MCF 10A (cell line): Measurements from ENCODE around the gene RPL12. TPM values are rescaled to one million over a fixed set of nuclear protein-coding genes. Genes with fewer than 3 reads are reported as not detected.

ENCODE experiments used
- BruUV-seq: library from RNA; stranded (reverse); fragments of 400-500 nt; replicated peaks from 2 replicates; lab custom pipeline; 2021; lab: Mats Ljungman, UMichigan
- CTCF ChIA-PET: fragments of 300-600 bp; sonication (Branson Sonifier 250); formaldehyde crosslinking; extraction: SDS; loops from one replicate; lab custom pipeline; 2021; ENCODE audit warnings: antibody characterized with exemption, inconsistent platforms; lab: Yijun Ruan, JAX
- POLR2A ChIA-PET: fragments of 300-600, 350-650 bp; sonication (Branson Sonifier 250); formaldehyde crosslinking; extraction: SDS; loops from one replicate; lab custom pipeline; 2020; ENCODE audit warnings: antibody characterized with exemption, inconsistent platforms; lab: Yijun Ruan, JAX
- DNase-seq: peaks from one replicate; pipeline ENCODE4 v3.0.0-alpha.2; 2018; ENCODE audit not compliant: unreplicated experiment
- H3K27ac Mint-ChIP-seq: one replicate; pipeline ENCODE4 v1.8.0; 2022; ENCODE audit warnings: mild to moderate bottlenecking, low read depth, mixed read lengths; ENCODE audit not compliant: unreplicated experiment
- H3K27me3 Mint-ChIP-seq: one replicate; pipeline ENCODE4 v1.8.0; 2022; ENCODE audit warnings: mixed read lengths; ENCODE audit not compliant: insufficient read depth, unreplicated experiment
- H3K36me3 Mint-ChIP-seq: one replicate; pipeline ENCODE4 v1.8.0; 2022; ENCODE audit warnings: mild to moderate bottlenecking, moderate library complexity, mixed read lengths; ENCODE audit not compliant: insufficient read depth, unreplicated experiment
- H3K4me1 Mint-ChIP-seq: one replicate; pipeline ENCODE4 v1.8.0; 2022; ENCODE audit warnings: mixed read lengths; ENCODE audit not compliant: insufficient read depth, unreplicated experiment
- H3K4me3 Mint-ChIP-seq: one replicate; pipeline ENCODE4 v1.8.0; 2022; ENCODE audit warnings: mild to moderate bottlenecking, moderate library complexity, mixed read lengths; ENCODE audit not compliant: unreplicated experiment
- H3K9me3 Mint-ChIP-seq: one replicate; pipeline ENCODE4 v1.8.0; 2022; ENCODE audit warnings: mixed read lengths; ENCODE audit not compliant: unreplicated experiment
- CTCF ChIP-seq: fragments of 200-600 bp; IDR thresholded peaks from one replicate; pipeline ENCODE4 v1.8.0; 2022; ENCODE audit warnings: antibody characterized with exemption, mild to moderate bottlenecking; ENCODE audit not compliant: unreplicated experiment
- intact Hi-C: fragments of 100-400 bp; cut with micrococcal nuclease; formaldehyde crosslinking; loops from 2 replicates; pipeline ENCODE4 v1.14.1; 2022
- total RNA-seq: library from RNA; stranded (reverse); gene quantifications from 2 replicates; pipeline ENCODE4 v1.2.3, GENCODE V29; 2022

RPL12 gene
- total RNA-seq, 1 experiment from 2014 or later: 3,086 TPM

GRCh38 chr9:127482662-127483061, 31.5 kb upstream of the RPL12 start:
- H3K27me3 Mint-ChIP-seq: no peaks in the 10 kb centered on the region
- no peak for DNase-seq
- no peaks in the 10 kb centered on the region for H3K4me1 Mint-ChIP-seq
- H3K36me3 Mint-ChIP-seq: peaks cover 45% of the 10 kb centered on the region
- H3K9me3 Mint-ChIP-seq: no peaks in the 10 kb centered on the region
- TF ChIP-seq CTCF: no peak
- intact Hi-C loops: no loop called here
- no peak overlapping the region for H3K4me3 Mint-ChIP-seq
- ChIA-PET CTCF (interaction anchor here (0.6 kb wide), 1 partner anchor 22 kb away, joined by 3 read pairs; no protein-coding TSS in a partner anchor), POLR2A (no interaction called here)
- no TSS peak for BruUV-seq
- no peak overlapping the region for H3K27ac Mint-ChIP-seq

GRCh38 chr9:127479507-127480081, 28.4 kb upstream of the RPL12 start:
- H3K27ac Mint-ChIP-seq: no peak overlapping the region
- H3K9me3 Mint-ChIP-seq: no peaks in the 10 kb centered on the region
- H3K36me3 Mint-ChIP-seq: peaks cover 49% of the 10 kb centered on the region
- TF ChIP-seq CTCF: no peak
- H3K4me3 Mint-ChIP-seq: no peak overlapping the region
- no peaks in the 10 kb centered on the region for H3K4me1 Mint-ChIP-seq
- intact Hi-C loops: no loop called here
- no TSS peak for BruUV-seq
- H3K27me3 Mint-ChIP-seq: no peaks in the 10 kb centered on the region
- ChIA-PET POLR2A (no interaction called here), CTCF (interaction anchor here (1.4 kb wide), 1 partner anchor 24 kb away, joined by 4 read pairs; no protein-coding TSS in a partner anchor)
- DNase-seq: no peak

GRCh38 chr9:127474592-127474991, 23.4 kb upstream of the RPL12 start:
- H3K27ac Mint-ChIP-seq: no peak overlapping the region
- CTCF ChIA-PET: interaction anchor here (0.9 to 1.7 kb wide), 2 partner anchors 16 to 595 kb away, joined by 3 to 5 read pairs; no protein-coding TSS in a partner anchor
- no peaks in the 10 kb centered on the region for H3K27me3 Mint-ChIP-seq
- intact Hi-C loops: no loop called here
- no peaks in the 10 kb centered on the region for H3K9me3 Mint-ChIP-seq
- POLR2A ChIA-PET: interaction anchor here (0.6 kb wide), 1 partner anchor 18 kb away, joined by 3 read pairs; no protein-coding TSS in a partner anchor
- TF ChIP-seq CTCF: no peak
- DNase-seq: no peak
- BruUV-seq: no TSS peak
- H3K36me3 Mint-ChIP-seq: peaks cover 25% of the 10 kb centered on the region
- no peaks in the 10 kb centered on the region for H3K4me1 Mint-ChIP-seq
- no peak overlapping the region for H3K4me3 Mint-ChIP-seq

GRCh38 chr9:127473932-127474331, 22.7 kb upstream of the RPL12 start:
- DNase-seq: no peak
- ChIA-PET POLR2A (interaction anchor here (0.6 kb wide), 1 partner anchor 111 kb away, joined by 4 read pairs; no protein-coding TSS in a partner anchor), CTCF (interaction anchor here (0.6 to 1.7 kb wide), 2 partner anchors 15 to 85 kb away, joined by 3 to 5 read pairs; no protein-coding TSS in a partner anchor)
- no peak for TF ChIP-seq CTCF
- H3K27me3 Mint-ChIP-seq: no peaks in the 10 kb centered on the region
- H3K4me3 Mint-ChIP-seq: no peak overlapping the region
- H3K36me3 Mint-ChIP-seq: peaks cover 25% of the 10 kb centered on the region
- H3K4me1 Mint-ChIP-seq: no peaks in the 10 kb centered on the region
- BruUV-seq: no TSS peak
- no peak overlapping the region for H3K27ac Mint-ChIP-seq
- H3K9me3 Mint-ChIP-seq: no peaks in the 10 kb centered on the region
- intact Hi-C loops: no loop called here
